Ectodermal cell (in vitro differentiated cells): ENCODE data around the gene PRSS56.

Source experiments
- H3K27ac ChIP-seq: 2 replicates; pipeline ENCODE4 v1.7.0; 2013; ENCODE audit warnings: mild to moderate bottlenecking, low read depth, low read length; ENCODE audit not compliant: insufficient read depth, poor library complexity, severe bottlenecking
- H3K27me3 ChIP-seq: 2 replicates; pipeline ENCODE4 v1.7.0; 2013; ENCODE audit warnings: mild to moderate bottlenecking, low read length; ENCODE audit not compliant: insufficient read depth, control insufficient read depth, poor library complexity, severe bottlenecking
- H3K36me3 ChIP-seq: one replicate; pipeline ENCODE4 v1.7.0; 2013; ENCODE audit warnings: low read length; ENCODE audit not compliant: control insufficient read depth, insufficient read depth
- H3K4me1 ChIP-seq: one replicate; pipeline ENCODE4 v1.7.0; 2013; ENCODE audit warnings: low read length; ENCODE audit not compliant: control insufficient read depth, insufficient read depth
- H3K4me3 ChIP-seq: 2 replicates; pipeline ENCODE4 v1.7.0; 2013; ENCODE audit warnings: low read depth, low read length, control low read depth; ENCODE audit not compliant: insufficient read depth
- H3K9me3 ChIP-seq: 2 replicates; pipeline ENCODE4 v1.7.0; 2013; ENCODE audit warnings: mild to moderate bottlenecking, low read length, moderate library complexity; ENCODE audit not compliant: control insufficient read depth
- WGBS, 2 experiments: methylation state at CpG; one replicate each; pipeline ENCODE4 v1.1.7; 2013; ENCODE audit warnings: missing lambda C conversion rate in 2 of 2; 5-methylcytosine and 5-hydroxymethylcytosine counted together

PRSS56 gene

GRCh38 chr2:232516551-232516950, 3.6 kb upstream of the PRSS56 start:
- no peaks in the 10 kb centered on the region for H3K4me1 ChIP-seq
- H3K9me3 ChIP-seq, result no peaks in the 10 kb centered on the region
- H3K27ac ChIP-seq, result no peak overlapping the region
- H3K36me3 ChIP-seq, result no peaks in the 10 kb centered on the region
- 88 to 90% methylated on average over 3 of the region's 3 CpGs for WGBS, 2 experiments
- H3K27me3 ChIP-seq, result peaks cover 34% of the 10 kb centered on the region
- no peak overlapping the region for H3K4me3 ChIP-seq

GRCh38 chr2:232518844-232519243, 1.3 kb upstream of the PRSS56 start:
- no peak overlapping the region for H3K27ac ChIP-seq
- H3K4me1 ChIP-seq, result peaks cover 8% of the 10 kb centered on the region
- H3K4me3 ChIP-seq, result no peak overlapping the region
- WGBS, 2 experiments, result 62% methylated on average over 6 of the region's 6 CpGs
- H3K36me3 ChIP-seq, result no peaks in the 10 kb centered on the region
- H3K9me3 ChIP-seq, result no peaks in the 10 kb centered on the region
- peaks cover 57% of the 10 kb centered on the region for H3K27me3 ChIP-seq

- Histone ChIP-seq H3K27me3 (peaks cover 70% of the 10 kb centered on the region), H3K4me1 (peaks cover 8% of the 10 kb centered on the region), H3K27ac (no peak overlapping the region), H3K4me3 (no peak overlapping the region), H3K9me3 (no peaks in the 10 kb centered on the region), H3K36me3 (no peaks in the 10 kb centered on the region)
- 86 to 89% methylated on average over 15 of the region's 15 CpGs for WGBS, 2 experiments
These were observed 301 bp downstream of the PRSS56 start for GRCh38 chr2:232520489-232520888.

GRCh38 chr2:232521098-232521497, 910 bp downstream of the PRSS56 start:
- Histone ChIP-seq H3K36me3 (no peaks in the 10 kb centered on the region), H3K4me1 (peaks cover 8% of the 10 kb centered on the region), H3K27me3 (peaks cover 68% of the 10 kb centered on the region), H3K4me3 (no peak overlapping the region), H3K27ac (no peak overlapping the region), H3K9me3 (no peaks in the 10 kb centered on the region)
- 91 to 93% methylated on average over 14 of the region's 14 CpGs for WGBS, 2 experiments

GRCh38 chr2:232521959-232522622, 1.9 kb downstream of the PRSS56 start:
- peaks cover 8% of the 10 kb centered on the region for H3K4me1 ChIP-seq
- no peaks in the 10 kb centered on the region for H3K36me3 ChIP-seq
- H3K27me3 ChIP-seq, result peaks cover 68% of the 10 kb centered on the region
- no peak overlapping the region for H3K4me3 ChIP-seq
- 14 to 16% methylated on average over 66 of the region's 66 CpGs for WGBS, 2 experiments
- no peak overlapping the region for H3K27ac ChIP-seq
- no peaks in the 10 kb centered on the region for H3K9me3 ChIP-seq

GRCh38 chr2:232522623-232523401, 2.6 kb downstream of the PRSS56 start:
- Histone ChIP-seq H3K27me3 (peaks cover 68% of the 10 kb centered on the region), H3K4me3 (no peak overlapping the region), H3K4me1 (peaks cover 8% of the 10 kb centered on the region), H3K36me3 (no peaks in the 10 kb centered on the region), H3K9me3 (no peaks in the 10 kb centered on the region), H3K27ac (no peak overlapping the region)
- 39% methylated on average over 46 of the region's 46 CpGs for WGBS, 2 experiments

GRCh38 chr2:232523402-232523681, 3.2 kb downstream of the PRSS56 start:
- Histone ChIP-seq H3K4me1 (peaks cover 8% of the 10 kb centered on the region), H3K36me3 (no peaks in the 10 kb centered on the region), H3K27ac (no peak overlapping the region), H3K27me3 (peaks cover 72% of the 10 kb centered on the region), H3K9me3 (no peaks in the 10 kb centered on the region), H3K4me3 (peak overlapping the region; percentile 28)
- 13 to 19% methylated on average over 16 of the region's 16 CpGs for WGBS, 2 experiments

GRCh38 chr2:232523682-232524597, 3.8 kb downstream of the PRSS56 start:
- Histone ChIP-seq H3K9me3 (no peaks in the 10 kb centered on the region), H3K27me3 (peaks cover 66% of the 10 kb centered on the region), H3K36me3 (no peaks in the 10 kb centered on the region), H3K4me1 (peaks cover 8% of the 10 kb centered on the region), H3K27ac (no peak overlapping the region), H3K4me3 (peak overlapping the region; percentile 28)
- WGBS, 2 experiments, result 2% methylated on average over 75 of the region's 75 CpGs

- no peak overlapping the region for H3K27ac ChIP-seq
- H3K4me3 ChIP-seq, result no peak overlapping the region
- H3K9me3 ChIP-seq, result no peaks in the 10 kb centered on the region
- H3K27me3 ChIP-seq, result peaks cover 58% of the 10 kb centered on the region
- 74 to 76% methylated on average over 6 of the region's 6 CpGs for WGBS, 2 experiments
- no peaks in the 10 kb centered on the region for H3K36me3 ChIP-seq
- peaks cover 8% of the 10 kb centered on the region for H3K4me1 ChIP-seq
These were observed 4.6 kb downstream of the PRSS56 start for GRCh38 chr2:232524771-232525170.

- 85 to 86% methylated on average over 14 of the region's 14 CpGs for WGBS, 2 experiments
- Histone ChIP-seq H3K9me3 (no peaks in the 10 kb centered on the region), H3K4me1 (peaks cover 8% of the 10 kb centered on the region), H3K36me3 (no peaks in the 10 kb centered on the region), H3K27ac (no peak overlapping the region), H3K4me3 (no peak overlapping the region), H3K27me3 (peaks cover 55% of the 10 kb centered on the region)
These were observed 5.0 kb downstream of the PRSS56 start for GRCh38 chr2:232525199-232525598.
